IPS-18c (cell line): ENCODE measurements around the gene CYBA.

Source experiments
- H3K4me3 ChIP-seq: 2 replicates; pipeline ENCODE4 v1.7.0; 2013; ENCODE audit warnings: low read depth, mild to moderate bottlenecking, low read length, moderate library complexity; ENCODE audit not compliant: insufficient read depth
- H3K9me3 ChIP-seq: one replicate; pipeline ENCODE4 v1.6.1; 2013; ENCODE audit warnings: mild to moderate bottlenecking, low read length, moderate library complexity; ENCODE audit not compliant: control insufficient read depth, insufficient read depth

CYBA gene

DNA sequence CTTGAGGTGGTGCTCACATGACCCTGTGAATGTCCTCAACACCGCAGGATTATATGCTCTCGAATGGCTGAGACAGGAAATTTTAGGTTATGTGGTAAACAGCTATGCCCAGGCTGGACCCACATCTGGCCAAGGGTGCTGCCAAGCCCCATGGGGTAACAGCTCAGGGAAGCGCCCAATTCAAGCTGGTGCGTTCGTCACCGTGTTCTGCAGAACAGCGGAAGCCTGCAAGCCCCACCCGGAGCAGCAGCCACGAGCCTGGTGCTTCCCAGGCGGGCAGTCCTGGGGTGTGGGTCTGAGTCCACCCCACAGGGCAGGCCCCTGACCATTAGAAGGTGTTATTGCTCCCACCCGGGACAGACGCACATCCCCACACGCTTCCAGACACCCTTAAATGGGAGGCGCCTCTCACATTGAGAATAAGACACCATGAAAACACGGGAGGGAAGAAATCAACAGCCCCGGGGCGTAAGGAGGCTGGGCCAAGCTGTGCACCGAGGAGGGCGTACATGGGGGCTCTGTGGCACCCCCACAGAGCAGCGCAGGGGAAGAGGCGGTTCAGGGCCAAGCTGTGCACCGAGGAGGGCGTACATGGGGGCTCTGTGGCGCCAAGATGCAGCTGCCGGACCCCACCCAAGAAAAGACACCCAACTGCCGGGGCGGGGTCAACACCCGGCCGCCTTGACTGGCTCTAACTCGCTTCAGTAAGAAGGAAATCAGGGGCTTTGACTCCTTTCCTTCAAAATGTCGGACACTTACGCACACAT lies 2.9 kb upstream of the CYBA start:
- no peak overlapping the region for H3K4me3 ChIP-seq
- no peaks in the 10 kb centered on the region for H3K9me3 ChIP-seq

DNA sequence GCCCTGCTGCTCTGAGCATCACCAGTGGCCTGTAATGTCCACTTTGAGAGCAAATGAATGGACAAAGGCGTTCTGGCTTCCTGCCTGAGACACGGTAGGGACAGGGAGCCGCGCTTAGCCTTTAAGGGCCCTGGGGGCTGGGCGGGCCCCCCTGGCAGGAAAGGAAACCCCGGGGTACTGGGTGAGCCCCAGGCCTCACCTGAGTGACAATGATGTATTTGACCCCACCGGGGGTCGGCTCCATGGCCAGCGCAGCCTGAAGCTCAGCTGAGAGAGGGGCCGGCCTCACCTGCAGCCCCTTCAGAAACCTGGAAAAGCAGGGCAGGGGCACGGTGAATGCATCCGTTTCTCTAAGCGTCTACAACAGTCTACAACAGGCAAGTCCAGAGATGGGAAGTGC lies 2.2 kb upstream of the CYBA start:
- H3K9me3 ChIP-seq, result no peaks in the 10 kb centered on the region
- no peak overlapping the region for H3K4me3 ChIP-seq

DNA sequence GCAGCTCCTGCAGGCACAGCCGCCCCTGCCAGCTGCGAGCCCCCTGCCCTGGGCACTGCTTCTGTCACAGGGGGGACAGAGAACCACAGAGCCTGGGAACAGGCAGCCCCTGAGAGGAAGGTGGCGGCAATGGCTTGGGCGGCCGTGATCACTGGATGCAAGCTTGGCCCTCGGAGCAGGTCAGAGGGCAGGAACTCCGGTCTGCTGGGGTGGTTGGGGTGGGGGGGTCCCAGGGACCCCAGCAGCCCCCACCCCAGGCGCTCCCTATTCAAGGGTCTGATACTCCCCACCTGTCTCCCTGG lies 1.9 kb upstream of the CYBA start:
- Histone ChIP-seq H3K9me3 (no peaks in the 10 kb centered on the region), H3K4me3 (no peak overlapping the region)

DNA sequence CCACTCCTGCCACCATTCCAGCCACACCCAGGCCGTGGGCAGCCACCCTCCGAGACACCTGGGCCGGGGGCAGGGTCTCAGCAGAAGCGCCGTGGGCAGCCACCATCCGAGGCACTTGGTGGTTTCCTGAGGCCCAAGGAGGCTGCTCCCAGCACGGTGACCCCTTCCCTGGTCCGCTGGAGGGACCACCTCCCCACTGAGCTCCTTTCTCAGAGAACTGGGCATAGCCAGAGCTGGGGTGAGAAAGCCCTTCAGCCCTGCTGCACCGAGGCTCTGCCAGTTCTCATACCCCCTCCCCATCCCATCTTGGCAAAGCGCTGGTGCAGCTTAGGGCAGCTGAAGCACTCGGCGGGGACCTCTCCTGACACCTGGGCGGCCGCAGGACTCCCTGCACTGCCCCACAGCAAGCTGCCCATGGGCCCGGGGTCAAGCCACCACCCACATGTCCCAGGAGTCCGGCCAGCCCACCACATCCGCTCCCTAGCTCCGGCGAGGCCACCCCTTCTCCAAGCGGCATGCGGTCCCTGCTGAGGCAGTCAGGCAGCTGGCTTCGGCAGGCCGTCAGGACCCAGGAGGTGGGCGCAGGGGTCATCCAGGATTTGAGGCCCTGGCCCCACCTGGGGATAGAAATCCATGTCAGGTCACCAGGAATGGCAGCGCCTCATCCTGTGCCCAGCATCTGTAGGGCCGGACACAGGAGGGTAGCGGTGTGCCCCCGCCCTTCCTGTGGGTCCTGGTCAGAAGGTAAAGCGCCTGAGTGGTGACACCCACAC lies 1.3 kb upstream of the CYBA start:
- Histone ChIP-seq H3K4me3 (no peak overlapping the region), H3K9me3 (no peaks in the 10 kb centered on the region)

DNA sequence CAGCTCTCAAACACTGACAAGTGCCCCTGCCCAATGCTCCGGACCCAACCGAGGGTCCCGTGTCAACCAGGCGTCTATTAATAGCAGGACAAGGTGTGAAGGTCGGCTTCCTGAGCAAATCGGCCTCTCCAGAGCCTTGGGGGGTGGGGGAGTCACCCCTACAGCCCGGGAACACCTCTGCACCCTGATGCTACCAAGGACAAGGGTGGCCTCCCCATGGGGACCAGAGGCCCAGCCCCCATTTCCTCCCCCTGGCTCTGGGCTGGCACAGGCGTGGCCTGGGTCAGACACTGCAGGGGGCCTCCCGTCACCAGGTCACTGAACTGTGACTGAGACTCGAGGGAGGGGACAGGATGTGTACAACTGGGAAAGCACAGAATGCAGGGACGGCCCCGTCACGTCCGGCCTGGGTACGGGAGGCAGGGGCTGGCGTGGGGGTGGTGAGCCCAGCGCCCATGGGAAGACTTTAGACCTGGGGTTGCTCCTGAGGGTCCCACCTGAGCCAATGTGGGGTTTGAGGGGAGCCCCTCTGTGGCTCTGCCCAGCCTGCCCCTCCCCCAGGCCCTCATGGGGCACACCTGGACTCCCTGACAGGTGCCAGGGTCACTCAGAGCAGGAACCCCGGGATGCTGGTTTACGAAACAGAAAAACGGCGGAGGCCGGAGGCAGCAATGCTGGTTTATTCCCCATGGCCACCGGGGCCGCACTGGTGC lies 579 bp upstream of the CYBA start:
- peak overlapping the region; percentile 87 for H3K4me3 ChIP-seq
- H3K9me3 ChIP-seq, result no peaks in the 10 kb centered on the region

DNA sequence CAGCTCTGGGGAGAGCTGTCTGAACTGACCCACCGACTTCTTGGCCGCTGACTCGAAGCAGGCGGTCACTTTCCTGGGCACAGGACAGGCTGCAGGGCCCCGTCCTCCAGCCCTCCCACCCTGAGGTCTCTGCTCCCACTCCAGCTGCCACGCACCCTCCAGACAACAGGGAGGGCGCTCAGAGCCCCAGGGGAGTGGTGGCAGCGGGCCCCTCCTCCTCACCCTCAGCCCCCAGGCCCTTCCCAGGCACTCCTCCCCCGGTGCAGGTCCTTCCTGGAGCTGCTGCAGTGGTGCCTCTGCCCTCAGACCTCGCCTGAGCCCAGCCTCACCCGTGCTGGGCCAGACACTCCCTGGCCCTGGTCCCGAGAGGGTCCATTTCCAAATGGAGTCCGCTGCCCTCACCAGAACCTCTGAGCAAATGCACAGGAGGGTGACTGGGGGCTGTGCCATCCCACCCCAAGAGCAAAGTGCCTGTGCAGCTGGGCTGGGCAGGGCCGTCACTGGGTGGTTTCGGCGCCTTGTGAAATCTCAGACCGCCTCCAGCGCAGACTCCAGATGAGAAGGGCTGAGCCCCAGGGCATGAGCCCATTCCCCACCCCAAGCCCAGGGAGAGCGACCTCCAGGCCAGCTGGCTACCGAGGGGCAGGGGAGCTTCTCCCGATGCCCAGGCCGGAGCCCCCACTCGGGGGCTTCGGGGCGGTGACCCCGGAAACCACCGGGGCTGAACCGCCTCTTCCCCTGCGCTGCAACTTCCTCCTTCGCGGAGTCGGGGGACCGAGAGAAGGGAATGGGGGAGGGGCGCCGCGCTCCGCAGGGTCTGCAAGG lies 717 bp downstream of the CYBA start:
- Histone ChIP-seq H3K4me3 (peak overlapping the region; percentile 87), H3K9me3 (no peaks in the 10 kb centered on the region)

DNA sequence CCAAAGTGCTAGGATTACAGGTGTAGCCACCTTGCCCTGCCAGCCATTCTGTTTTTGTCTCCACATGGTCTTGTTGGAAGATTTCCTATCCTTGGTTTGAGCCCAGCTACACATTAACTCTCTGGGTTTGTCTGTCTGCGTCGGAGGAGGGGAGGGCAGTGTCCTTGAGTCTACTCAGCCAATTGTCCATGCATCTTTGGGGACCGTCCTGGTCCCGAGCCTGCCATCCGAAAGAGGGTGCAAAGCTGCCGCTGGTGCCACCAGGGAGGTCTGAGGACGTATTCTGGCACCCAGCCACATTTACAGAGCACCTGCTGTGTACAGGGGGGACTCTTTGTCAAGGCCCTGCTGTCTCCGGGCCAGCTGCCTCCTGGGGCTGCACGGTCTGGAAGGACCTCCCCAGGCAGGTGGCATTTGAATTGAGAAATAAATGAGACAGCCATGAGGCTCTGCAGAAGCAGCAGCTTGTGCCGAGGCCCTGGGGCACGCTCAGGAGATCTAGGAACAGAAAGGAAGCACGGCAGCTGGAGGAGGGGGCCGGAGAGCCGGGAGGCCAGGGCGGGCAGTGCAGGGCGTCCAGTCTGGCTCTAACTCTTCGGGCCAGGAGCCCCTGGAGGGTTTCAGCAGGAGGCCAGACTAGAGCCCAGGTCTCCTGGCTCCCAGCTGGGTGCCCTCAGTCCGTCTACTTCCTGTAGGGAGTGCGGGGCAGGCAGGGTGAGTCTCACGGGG lies 1.5 kb downstream of the CYBA start:
- Histone ChIP-seq H3K9me3 (no peaks in the 10 kb centered on the region), H3K4me3 (peak overlapping the region; percentile 87)

DNA sequence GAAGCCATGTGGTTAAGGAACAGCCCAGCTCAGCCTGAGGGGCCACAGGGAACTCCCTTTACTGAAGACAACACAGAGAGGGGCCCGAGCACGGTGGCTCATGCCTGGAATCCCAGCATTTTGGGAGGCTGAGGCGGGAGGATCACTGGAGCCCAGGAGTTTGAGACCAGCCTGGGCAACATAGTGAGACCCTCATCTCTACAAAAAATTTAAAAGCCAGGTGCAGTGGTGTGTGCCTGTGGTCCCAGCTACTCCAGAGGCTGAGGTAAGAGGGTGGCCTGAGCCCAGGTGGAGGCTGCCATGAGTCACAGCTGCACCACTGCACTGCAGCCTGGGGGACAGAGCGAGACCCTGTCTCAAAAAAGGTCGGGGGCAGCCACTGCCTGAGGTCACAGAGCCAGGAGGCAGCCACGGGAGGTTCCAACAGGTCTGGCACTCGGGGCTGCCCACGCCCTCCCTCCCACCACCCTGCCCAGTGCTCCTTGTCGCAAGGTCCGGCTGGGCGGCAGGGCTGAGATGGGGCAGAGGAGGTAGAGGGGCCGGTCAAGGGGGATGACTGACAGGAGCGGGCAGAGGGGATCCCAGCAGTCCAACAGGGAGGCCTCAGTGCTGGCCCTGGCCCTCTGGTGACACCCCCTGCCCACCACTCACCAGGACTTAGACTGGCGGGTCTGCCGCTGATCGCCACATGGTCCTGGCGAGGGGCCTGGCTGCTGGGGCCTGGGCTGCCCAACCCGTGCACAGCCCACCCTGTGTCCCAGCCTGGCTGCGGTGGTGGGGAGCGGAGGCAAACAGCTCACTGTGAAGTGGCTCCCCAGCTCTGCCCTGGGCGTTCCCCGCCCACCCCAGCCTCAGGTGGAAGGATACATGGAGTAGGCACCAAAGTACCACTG lies 3.4 kb downstream of the CYBA start:
- Histone ChIP-seq H3K4me3 (no peak overlapping the region), H3K9me3 (peaks cover 2% of the 10 kb centered on the region)

DNA sequence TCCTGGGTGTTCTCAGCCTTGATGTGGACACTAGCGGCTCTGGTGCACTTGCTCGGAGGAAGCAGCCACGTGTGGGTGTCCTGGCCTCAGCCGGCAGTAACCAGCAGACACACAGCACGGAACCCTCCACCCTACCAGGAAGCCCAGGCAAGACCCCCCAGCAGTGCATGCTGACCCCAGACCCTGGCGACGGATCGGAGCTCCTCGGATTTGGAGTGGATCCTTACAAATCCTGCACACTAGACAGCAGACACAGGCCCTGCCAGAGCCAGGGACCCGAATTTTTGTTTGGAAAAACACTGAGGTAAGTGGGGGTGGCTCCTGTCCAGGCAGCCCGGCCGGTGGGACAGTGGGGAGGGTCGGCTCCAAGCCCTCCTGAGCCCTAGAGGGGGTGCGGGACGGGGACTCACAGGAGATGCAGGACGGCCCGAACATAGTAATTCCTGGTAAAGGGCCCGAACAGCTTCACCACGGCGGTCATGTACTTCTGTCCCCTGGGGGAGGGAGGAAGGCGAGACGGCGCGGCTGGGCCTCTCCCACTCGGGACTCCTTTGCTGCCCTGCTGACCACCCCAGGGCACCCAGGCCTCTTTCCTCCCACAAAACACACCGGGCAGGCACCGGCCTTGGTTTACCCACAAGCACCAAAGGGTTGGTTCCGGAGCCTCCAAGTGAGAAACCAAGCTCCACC lies 4.4 kb downstream of the CYBA start:
- Histone ChIP-seq H3K9me3 (peaks cover 2% of the 10 kb centered on the region), H3K4me3 (no peak overlapping the region)

DNA sequence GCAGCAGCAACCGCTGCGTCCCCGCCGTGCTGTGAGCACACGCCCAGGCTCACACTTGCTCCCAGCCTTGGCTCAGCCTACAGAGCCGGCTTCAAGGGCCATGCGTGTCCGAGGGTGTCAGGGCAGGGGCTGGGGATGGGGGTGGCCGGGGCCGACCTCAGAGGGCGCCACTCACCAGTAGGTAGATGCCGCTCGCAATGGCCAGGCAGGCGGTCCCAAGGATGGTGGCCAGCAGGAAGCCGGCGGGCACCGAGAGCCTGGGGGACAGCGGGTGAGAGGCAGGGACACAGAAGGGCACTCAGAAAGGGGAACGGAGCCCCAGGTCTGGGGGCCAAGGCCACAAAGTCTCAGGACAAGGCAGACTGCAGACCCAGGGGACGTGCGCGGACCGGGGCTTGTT lies 4.9 kb downstream of the CYBA start:
- no peak overlapping the region for H3K4me3 ChIP-seq
- peaks cover 2% of the 10 kb centered on the region for H3K9me3 ChIP-seq

DNA sequence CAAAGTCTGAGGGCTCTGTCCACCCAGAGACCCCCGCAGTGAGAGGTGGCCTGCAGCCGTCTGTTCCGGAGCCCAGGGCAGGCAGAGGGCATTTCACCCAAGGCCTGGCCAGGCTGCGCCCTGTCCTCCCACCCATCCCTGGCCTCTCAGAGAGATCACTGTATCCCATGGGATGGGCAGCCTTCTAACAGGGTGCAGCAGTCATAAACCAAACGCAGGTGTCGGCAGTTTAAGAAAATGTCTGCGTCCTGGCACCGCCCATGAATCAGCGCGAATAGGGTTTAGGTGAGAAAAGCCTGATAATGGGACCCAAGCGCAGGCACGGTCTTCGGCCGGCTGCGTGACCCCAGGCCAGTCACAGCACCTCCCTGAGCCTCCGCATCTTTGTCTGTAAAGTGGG lies 5.4 kb downstream of the CYBA start:
- peaks cover 2% of the 10 kb centered on the region for H3K9me3 ChIP-seq
- H3K4me3 ChIP-seq, result no peak overlapping the region

DNA sequence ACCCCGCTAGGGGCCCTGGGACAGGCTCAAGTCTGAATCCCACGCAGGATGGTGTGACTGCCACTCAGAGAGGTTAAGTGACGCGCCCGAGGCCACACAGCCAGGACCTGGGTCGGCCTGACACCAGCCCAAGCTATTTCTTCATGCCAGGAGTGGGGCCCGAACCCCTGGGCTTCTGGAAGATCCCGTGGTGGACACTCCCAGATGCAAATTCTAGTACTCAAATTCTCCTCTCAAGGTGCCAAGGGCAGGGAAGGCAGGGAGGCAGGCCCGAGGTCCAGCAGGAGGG lies 7.3 kb downstream of the CYBA start:
- H3K9me3 ChIP-seq, result peaks cover 2% of the 10 kb centered on the region
- no peak overlapping the region for H3K4me3 ChIP-seq

DNA sequence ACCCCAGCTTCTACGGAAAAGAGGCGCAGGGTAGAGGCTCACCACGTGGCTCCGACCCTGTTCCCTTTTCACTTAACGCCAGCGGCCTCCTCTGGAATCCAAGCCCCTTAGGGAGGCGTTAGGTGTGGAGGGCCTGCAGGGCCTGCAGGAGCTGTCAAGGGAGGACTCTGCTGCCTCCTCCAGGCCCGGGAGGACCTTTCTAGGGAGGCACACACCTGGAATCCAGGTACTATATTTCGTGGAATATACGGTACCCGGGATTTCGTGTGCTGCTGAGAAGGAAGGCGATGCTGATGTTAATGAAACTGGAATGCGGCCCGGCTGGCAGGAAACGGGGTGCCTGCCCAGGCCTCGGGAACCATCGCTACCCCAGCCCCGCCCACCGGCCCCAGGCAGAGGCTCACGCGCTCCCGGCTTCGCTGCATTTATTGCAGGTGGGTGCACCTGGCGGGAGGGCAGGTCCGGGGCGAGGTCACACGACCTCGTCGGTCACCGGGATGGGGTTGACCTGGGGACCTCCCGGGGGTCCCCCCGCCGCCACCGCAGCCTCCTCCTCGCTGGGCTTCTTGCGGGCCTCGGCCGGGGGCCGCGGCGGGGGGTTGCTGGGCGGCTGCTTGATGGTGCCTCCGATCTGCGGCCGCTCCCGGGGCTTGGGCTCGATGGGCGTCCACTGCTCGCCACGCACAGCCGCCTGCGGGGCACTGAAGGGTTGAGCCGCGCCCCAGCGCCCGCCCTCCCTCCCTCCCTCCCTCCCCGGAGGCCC lies 7.8 kb downstream of the CYBA start:
- peaks cover 2% of the 10 kb centered on the region for H3K9me3 ChIP-seq
- no peak overlapping the region for H3K4me3 ChIP-seq

DNA sequence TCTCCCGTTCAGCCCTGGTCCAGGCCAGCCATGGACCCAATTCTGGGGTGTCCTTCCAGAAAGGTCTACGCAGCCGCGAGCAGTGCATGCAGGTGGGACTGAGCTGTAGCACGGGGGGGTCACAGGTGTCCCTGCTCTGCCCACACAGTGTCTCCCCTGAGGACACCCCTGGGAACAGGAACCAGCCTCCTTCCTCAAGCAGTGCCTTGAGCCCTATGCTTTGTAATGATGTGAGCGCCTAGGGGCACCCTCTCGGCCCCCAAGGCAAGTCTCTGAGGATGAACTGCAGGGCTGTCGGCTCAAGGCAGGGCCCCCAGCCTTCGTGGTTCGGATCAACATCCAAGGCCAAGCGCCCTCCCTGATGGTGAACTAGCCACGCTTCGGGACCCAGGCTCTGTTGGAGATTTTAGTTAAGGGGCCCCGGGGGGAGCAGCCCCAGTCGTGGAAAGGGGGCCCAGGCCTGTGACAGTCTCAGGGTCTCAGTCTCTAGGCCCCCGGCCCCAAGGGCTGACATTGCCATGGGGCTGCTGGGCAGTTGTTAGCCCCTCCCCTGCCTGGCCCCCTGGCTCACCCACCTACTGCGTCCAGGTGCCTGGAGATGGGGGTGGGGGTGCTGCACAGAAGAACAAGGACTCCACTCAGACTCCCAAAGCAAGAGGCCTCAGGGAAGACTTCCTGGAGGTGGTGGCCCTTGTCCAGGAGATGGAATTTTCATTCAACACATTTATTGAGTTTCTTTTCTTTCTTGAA lies 10.2 kb downstream of the CYBA start:
- Histone ChIP-seq H3K4me3 (no peak overlapping the region), H3K9me3 (peaks cover 2% of the 10 kb centered on the region)
